Activated gamma-delta T cell treated with Interleukin-2 at 50 U/mL for 16 hours (primary cell): ENCODE data around the gene REPIN1.

Source experiments
- DNase-seq: peaks from one replicate; pipeline ENCODE4 v3.0.0-alpha.2; 2020

REPIN1 gene

GRCh38 chr7:150398108-150398964 is 29.7 kb downstream of the REPIN1 start:
- no peak for DNase-seq

GRCh38 chr7:150398965-150399320 is 30.3 kb downstream of the REPIN1 start:
- no peak for DNase-seq

- DNase-seq = no peak
These were observed 30.9 kb downstream of the REPIN1 start for GRCh38 chr7:150399421-150400007.

DNA sequence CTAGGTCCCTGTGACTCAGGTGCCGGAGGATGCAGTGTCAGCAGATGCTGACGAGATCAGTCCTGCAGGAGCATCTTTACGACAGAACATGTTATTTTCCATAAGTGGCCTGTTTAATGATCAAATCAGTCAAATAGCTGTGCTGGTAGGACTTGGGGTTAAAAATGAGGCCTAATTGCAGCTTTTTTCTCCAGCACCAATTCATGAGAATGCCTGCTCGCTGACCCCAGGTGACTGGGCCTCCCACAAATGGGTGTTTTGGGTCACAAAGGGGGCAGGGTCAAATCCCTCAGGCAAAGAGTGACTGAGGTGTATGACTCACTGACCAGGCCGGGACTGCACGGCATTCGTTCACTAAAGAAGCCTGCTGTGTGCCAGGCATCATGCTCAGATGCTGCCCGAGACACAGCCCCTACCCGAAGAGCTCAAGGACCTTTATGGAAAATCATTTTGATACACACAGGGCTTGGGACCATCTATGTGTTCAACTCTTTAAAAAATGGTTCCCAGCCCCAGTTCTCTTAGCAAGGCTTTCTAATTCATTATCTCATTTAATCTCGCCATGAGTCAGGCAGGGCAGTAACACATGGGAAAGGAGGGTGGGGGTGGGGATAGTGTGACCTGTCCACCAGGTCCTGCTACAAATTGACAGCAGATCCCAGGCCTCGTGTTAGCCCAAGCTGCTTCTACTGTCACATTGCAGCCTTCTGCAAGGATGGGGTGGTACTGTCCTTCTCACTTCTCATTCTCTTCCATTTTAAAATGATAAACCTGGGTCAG is 31.6 kb downstream of the REPIN1 start:
- DNase-seq = no peak

DNA sequence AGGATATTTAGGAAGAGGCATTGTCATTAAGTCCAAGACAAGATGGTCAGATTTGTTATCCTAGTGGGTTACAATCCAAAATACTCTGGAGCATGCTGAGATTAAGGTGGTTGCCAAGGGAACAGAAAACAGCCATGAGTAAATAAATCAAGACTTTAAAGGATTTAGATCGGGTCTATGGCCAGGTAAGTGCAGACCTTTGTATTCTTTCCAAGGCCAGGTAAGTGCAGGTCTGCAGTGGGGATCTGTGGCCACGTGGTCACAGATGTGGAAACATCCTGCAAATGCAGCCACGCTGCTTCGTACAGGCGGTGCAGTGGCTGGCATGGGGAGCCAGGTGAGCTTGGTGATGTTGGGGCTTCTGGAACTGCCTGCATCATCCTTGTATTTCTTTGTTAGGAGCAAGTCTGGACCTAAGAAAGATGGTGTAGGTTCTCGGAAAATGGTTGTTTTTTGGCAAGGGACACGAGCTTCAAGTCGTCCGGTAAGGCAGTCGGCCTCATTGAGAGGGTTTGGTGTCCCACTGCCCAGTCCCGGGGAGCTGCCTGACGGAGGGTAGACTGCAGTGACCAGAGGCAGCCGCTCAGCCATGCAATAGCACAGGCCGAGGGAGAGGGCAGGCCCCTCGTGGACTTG is 32.3 kb downstream of the REPIN1 start:
- DNase-seq = no peak

DNA sequence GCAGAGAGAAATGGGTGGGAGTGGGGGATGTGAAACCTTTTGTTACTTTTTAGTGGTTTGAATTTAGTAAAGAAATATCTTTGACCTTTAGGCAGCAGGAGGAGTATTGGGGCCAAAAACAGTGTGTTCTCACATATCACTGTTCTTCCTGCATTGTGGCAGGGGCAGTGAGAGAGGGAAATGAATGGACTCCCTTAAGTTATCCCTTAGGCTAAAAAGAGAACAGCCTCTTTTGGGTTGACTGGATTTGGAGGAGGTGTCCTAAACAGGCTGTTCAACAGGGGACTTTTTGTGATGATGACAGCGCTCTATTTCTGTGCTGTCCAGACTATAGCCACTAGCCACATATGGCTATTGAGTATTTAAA is 32.8 kb downstream of the REPIN1 start:
- DNase-seq = no peak

- DNase-seq = no peak
These were observed 33.4 kb downstream of the REPIN1 start for GRCh38 chr7:150401861-150402631.

DNA sequence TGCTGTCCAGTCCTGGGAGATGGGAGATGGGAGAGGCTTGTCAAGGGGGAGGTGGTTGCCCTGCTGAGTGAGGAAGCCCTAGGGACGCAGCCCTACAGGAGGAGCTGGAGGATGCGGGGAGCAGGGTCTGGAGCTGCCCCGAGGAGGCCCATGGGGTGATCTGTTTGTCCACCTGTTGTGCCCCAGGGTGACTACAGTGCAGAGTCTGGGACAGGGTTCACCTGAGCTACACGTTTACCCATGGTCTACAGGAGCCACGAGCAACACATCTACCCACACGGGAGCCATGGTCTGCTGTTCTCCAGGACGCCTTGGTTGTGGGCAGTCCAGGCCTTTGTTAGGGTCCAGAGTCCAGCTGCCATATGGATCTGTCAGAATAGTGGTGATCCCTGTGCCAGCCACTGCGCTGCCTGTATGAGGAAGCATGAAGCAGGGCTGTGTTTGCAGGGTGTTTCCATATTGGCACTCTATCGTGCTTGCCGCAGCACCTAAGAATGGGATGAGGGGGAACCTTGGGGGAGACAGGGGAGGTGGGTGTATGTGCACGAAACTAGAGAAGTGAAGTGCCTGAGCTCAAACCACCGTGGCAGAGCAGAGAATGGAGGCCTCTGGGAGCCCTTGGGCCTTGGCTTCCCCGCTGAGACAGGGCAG is 34.2 kb downstream of the REPIN1 start:
- no peak for DNase-seq

GRCh38 chr7:150403376-150404171 is 35.0 kb downstream of the REPIN1 start:
- DNase-seq = no peak

DNA sequence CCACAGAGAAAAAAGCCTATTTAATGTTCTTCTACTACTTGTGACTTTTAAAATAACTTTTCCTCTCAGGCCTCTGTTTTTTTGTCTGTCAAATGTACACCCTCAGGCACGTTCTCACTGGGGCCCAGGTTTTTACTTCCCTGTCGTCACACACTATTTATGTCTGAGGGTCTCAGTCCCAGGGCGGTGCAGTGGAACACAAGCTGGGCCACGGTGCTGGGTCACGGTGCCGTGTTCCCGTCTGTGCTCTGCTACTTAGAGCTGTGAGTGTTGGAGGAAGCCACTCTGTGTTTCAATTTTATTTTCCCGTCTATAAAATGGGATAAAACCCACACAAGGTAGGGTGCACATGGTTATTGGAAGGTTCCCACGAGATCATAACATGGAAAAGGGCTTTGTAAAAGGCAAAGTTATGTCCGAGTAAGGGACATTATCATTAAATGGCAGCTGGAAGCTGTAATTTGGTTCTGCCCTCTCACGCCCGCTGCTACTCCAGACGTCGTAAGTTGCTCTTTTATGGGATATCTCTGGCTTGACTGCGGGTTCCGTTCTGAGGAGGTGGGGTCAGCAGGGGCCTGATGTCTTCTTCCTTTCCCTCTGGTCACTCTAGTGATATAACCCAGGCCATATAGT is 35.7 kb downstream of the REPIN1 start:
- no peak for DNase-seq

DNA sequence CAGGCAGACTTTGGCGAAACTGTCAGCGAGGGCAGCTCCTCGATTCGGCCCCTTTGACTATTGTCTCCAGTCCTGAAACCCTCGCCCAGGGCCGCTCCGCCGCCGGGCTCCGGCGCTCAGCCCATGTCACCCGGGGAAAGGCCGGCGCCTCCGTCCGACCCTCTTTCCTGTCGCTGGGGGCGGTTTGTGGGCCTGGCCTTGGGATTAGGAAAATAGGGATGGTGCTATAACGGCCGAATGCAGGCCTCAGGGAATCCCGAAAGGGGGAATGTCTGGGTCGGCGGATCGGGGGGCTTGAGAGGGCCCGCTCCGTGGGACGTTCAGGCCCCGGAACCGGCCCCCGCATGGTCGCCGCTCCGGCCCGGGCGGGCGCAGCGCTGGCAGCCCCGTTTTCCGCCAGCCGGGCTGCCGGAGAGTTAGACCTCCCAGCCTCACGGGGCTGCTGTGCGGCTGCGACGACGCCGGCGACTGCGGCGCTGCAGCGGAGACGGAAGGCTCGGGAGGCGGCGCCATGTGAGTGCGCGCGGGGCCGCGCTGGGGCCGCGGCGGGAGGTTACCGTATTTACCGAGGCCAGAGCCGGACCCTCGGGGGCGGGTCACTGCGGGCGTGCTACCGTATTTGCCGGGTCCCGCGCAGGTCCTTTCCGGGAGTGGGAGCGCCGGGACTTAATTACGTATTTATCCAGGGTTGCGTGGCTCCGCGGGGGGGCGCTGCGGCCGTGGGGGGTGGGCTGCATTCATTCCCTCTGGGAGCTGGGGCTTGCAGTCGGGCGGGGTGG is 36.4 kb downstream of the REPIN1 start:
- peak; percentile 73 for DNase-seq

DNA sequence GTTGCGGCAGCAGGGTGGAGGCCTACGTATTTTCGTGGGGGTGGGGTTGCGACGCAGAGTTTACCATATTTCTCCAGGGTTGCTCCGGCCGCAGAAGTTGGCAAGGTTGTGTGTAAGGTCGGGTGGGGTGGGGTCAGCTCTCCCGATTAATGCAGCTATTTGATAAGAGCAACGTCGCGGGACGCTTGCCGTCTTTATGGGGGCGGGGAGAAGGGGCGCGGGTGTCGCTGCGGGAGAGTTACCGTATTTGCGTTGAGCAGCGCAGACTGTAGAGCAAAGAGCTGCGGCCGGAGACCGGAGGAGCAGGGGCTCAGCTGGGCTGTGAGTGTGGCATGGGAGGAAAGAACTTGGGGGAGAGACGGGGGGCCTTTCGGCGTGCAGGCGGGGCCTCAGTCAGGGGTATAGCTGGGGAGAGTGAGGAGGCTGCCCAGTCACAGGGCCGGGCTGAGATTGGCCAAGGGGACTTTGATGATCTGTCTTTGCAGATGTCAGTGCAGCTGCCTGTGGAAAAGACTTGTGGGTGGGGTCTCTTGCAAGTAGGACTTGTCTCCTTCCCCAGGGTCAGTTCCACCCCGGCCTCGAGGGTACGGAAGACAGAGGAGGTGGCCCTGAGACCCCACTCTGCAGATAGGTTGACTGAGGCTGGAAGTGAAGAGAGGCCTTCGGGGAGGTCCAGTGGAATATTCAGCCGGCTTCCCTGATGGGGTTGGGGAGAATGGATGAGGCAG is 37.1 kb downstream of the REPIN1 start:
- peak; percentile 23 for DNase-seq

DNA sequence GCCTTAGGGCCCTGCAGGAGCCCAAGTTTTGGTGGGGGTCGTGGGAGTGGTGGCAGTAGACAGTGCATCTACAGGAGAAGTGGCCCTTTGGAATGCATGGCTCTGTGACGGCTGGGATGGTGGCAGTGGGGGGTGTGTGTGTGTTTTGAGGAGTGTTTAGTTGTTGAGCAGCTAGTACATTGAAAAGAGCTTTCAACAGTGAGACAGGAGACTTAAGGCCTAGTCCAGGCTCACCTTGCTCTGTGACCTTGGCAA is 37.6 kb downstream of the REPIN1 start:
- DNase-seq = no peak

DNA sequence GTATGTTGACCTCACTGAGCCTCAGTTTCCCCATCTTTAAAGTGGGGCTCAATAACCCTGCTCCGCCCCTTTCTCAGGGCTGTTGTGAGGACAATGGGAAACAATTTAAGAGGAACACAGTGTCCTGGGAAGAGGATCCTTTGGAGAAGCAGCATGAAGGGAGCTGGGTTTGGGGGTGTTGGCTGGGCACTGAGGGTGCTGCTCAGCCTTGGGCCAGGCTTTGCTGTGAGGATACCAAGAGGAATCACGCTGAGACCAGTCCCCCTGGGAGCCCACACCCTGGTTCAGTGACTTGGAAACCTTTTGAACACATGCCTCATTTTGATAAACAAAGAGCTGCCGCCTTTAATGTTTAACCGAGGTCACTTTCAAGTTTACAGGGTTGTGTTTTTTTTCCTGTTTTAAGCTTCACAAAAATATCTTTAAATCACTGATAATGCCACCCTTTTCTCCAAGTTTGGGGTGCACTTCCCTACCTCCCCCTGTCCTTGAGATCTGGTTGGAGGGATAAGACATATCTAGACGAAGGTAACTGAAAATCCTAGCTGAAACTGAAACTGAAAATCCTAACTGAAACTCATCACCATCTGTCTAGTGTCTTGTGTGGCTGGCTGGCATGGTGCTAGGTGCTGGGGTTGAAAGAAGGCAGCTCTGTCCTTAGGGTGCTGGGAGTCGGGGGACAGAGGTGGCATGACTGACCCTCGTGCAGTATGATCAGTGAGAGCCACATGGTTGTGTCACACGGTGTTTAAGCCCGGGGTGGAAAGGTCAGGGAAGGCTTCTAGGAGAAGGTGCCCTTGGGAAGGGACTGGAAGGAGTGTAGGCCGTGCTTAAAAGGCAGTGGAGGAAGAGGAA is 38.2 kb downstream of the REPIN1 start:
- no peak for DNase-seq

- DNase-seq = no peak
These were observed 39.2 kb downstream of the REPIN1 start for GRCh38 chr7:150407588-150408392.

- DNase-seq = no peak
These were observed 40.0 kb downstream of the REPIN1 start for GRCh38 chr7:150408393-150409299.
